Transverse colon (tissue), 4 donors: Measurements from ENCODE around the gene ATG13. TPM values are rescaled to one million over a fixed set of nuclear protein-coding genes. Genes with fewer than 3 reads are reported as not detected.

Experiments
- DNase-seq: peaks from one replicate; pipeline ENCODE4 v3.0.0-alpha.2; 2019
- H3K27ac ChIP-seq, 4 donors: fragments of 200-600 bp; sonication (generic); 2 replicates each; pipeline ENCODE4 v1.5.1; 2016 to 2018; ENCODE audit warnings: inconsistent platforms in 4 of 4
- H3K27me3 ChIP-seq: fragments of 200-600 bp; sonication (generic); 2 replicates; pipeline ENCODE4 v1.5.1; 2017; ENCODE audit warnings: inconsistent platforms
- H3K36me3 ChIP-seq, 4 donors: fragments of 200-600 bp; sonication (generic); 2 replicates each; pipeline ENCODE4 v1.5.1; 2017 to 2019; ENCODE audit warnings: inconsistent platforms in 4 of 4
- H3K4me1 ChIP-seq, 4 donors: fragments of 200-600 bp; sonication (generic); 2 replicates each; pipeline ENCODE4 v1.5.1; 2017 to 2020; ENCODE audit warnings: inconsistent platforms in 4 of 4
- H3K4me3 ChIP-seq, 4 donors: fragments of 200-600 bp; sonication (generic); 1 replicate in 1 of 4; 2 replicates in 3 of 4; pipeline versions ENCODE4 v1.5.1 to v1.6.1; 2017 to 2019; ENCODE audit warnings: inconsistent platforms in 4 of 4
- H3K9me3 ChIP-seq, 2 donors: fragments of 200-600 bp; sonication (generic); 2 replicates each; pipeline ENCODE4 v1.5.1; 2017 to 2019; ENCODE audit warnings: inconsistent platforms in 2 of 2
- CTCF ChIP-seq, 5 experiments: fragments of 200-600 bp in 3 of 5; fragments of 450-650 bp in 2 of 5; sonication (generic) in 3 of 5; IDR thresholded peaks; 1 replicate in 2 of 5; 2 replicates in 3 of 5; pipeline ENCODE4 v1.5.1; 2016 to 2017; ENCODE audit warnings: antibody characterized with exemption in 5 of 5, inconsistent platforms in 3 of 5, mild to moderate bottlenecking in 2 of 5, moderate library complexity in 1 of 5
- EP300 ChIP-seq: sonication (generic); formaldehyde crosslinking; IDR thresholded peaks from one replicate; pipeline ENCODE4 v1.6.1; 2017; ENCODE audit warnings: antibody characterized with exemption, low read depth
- POLR2A ChIP-seq: fragments of 450-650 bp; IDR thresholded peaks from one replicate; pipeline ENCODE4 v1.6.1; 2016; ENCODE audit warnings: antibody characterized with exemption, mild to moderate bottlenecking, moderate library complexity
- POLR2AphosphoS5 ChIP-seq, 3 donors: sonication (generic); formaldehyde crosslinking; IDR thresholded peaks; one replicate each; pipeline ENCODE4 v1.6.1; 2016; ENCODE audit warnings: antibody characterized with exemption in 3 of 3
- WGBS, 2 donors: methylation state at CpG; one replicate each; pipeline ENCODE4 v1.1.5; 2018; ENCODE audit warnings: low coverage in 1 of 2; 5-methylcytosine and 5-hydroxymethylcytosine counted together
- in situ Hi-C, 4 donors: fragments of 200-750 bp; cut with MboI; loops; one replicate each; pipeline versions ENCODE4 v1.15.0 to v1.15.1; 2017; ENCODE audit warnings: low sequenced_read_pairs in 3 of 4, low pct_ligation_motif_present in 1 of 4, low pct_unique_long_range_greater_than_20kb in 1 of 4
- intact Hi-C: fragments of 100-400 bp; cut with DNase I; formaldehyde crosslinking; loops from one replicate; pipeline ENCODE4 v1.15.1; 2023; ENCODE audit warnings: low total_unique reads
- total RNA-seq, 4 donors: library from RNA; depleted of rRNA; stranded (reverse); fragments of >200 nt; gene quantifications; one replicate each; pipeline ENCODE4 v1.1.0, GENCODE V29; 2016

ATG13 gene
- total RNA-seq, 4 donors from 2014 or later = 40.8 to 128 (median 112) TPM

- Histone ChIP-seq H3K27ac (no peak overlapping the region), H3K4me3 (no peak overlapping the region), H3K36me3 (no peaks in the 10 kb centered on the region), H3K9me3 (no peaks in the 10 kb centered on the region), H3K4me1 (peaks cover 0 to 8% (median 3%) of the 10 kb centered on the region in 4 donors), H3K27me3 (no peaks in the 10 kb centered on the region)
- in situ Hi-C loops (no loop called here), intact Hi-C loops (no loop called here)
- TF ChIP-seq POLR2A (no peak), EP300 (no peak), CTCF (IDR thresholded peaks at IDR 0.05) (no peak), POLR2AphosphoS5 (IDR thresholded peaks at IDR 0.05) (no peak)
- no peak for DNase-seq
- 99% methylated on average over 6 of the region's 6 CpGs; no CpG with 5 or more reads in 1 of the 2 donors for WGBS, 2 donors
Observed at GRCh38 chr11:46609386-46609785, 8.0 kb upstream of the ATG13 start.

GRCh38 chr11:46611526-46612304, 5.6 kb upstream of the ATG13 start:
- Histone ChIP-seq H3K27ac (no peak overlapping the region), H3K4me1 (peaks cover 0 to 14% (median 11%) of the 10 kb centered on the region in 4 donors), H3K36me3 (no peaks in the 10 kb centered on the region), H3K9me3 (no peaks in the 10 kb centered on the region), H3K27me3 (no peaks in the 10 kb centered on the region), H3K4me3 (no peak overlapping the region)
- TF ChIP-seq CTCF (IDR thresholded peaks at IDR 0.05) (no peak), EP300 (no peak), POLR2AphosphoS5 (IDR thresholded peaks at IDR 0.05) (no peak), POLR2A (no peak)
- 65 to 85% methylated on average over 2 to 5 of the region's 5 CpGs for WGBS, 2 donors
- no peak for DNase-seq
- intact Hi-C loops (no loop called here), in situ Hi-C loops (no loop called here)

GRCh38 chr11:46612326-46612725, 5.0 kb upstream of the ATG13 start:
- intact Hi-C loops (no loop called here), in situ Hi-C loops (no loop called here)
- Histone ChIP-seq H3K27ac (no peak overlapping the region), H3K27me3 (no peaks in the 10 kb centered on the region), H3K4me3 (no peak overlapping the region), H3K36me3 (no peaks in the 10 kb centered on the region), H3K9me3 (no peaks in the 10 kb centered on the region), H3K4me1 (peaks cover 0 to 14% (median 11%) of the 10 kb centered on the region in 4 donors)
- 92 to 100% methylated on average over 2 of the region's 2 CpGs for WGBS, 2 donors
- no peak for DNase-seq
- TF ChIP-seq CTCF (IDR thresholded peaks at IDR 0.05) = no peak
- no peak for TF ChIP-seq EP300
- no peak for TF ChIP-seq POLR2AphosphoS5 (IDR thresholded peaks at IDR 0.05)
- TF ChIP-seq POLR2A = no peak

- in situ Hi-C loops (no loop called here), intact Hi-C loops (no loop called here)
- Histone ChIP-seq H3K4me3 (no peak overlapping the region), H3K27me3 (no peaks in the 10 kb centered on the region), H3K36me3 (no peaks in the 10 kb centered on the region), H3K27ac (no peak overlapping the region), H3K4me1 (peaks cover 6 to 37% (median 22%) of the 10 kb centered on the region in 4 donors), H3K9me3 (no peaks in the 10 kb centered on the region)
- 96% methylated on average over 7 of the region's 7 CpGs; no CpG with 5 or more reads in 1 of the 2 donors for WGBS, 2 donors
- DNase-seq = no peak
- TF ChIP-seq POLR2AphosphoS5 (IDR thresholded peaks at IDR 0.05) = no peak
- TF ChIP-seq CTCF (IDR thresholded peaks at IDR 0.05) = no peak
- no peak for TF ChIP-seq POLR2A
Observed at GRCh38 chr11:46615756-46616155, 1.6 kb upstream of the ATG13 start.
